ENCODE measurements around the gene GPS2. TPM values are rescaled to one million over a fixed set of nuclear protein-coding genes. Genes with fewer than 3 reads are reported as not detected.

The GPS2 gene
- total and polyA plus RNA-seq, 2 donors (not counting 1 experiment from before 2014, with no cell fraction given): 30.6 to 55.3 TPM

DNA sequence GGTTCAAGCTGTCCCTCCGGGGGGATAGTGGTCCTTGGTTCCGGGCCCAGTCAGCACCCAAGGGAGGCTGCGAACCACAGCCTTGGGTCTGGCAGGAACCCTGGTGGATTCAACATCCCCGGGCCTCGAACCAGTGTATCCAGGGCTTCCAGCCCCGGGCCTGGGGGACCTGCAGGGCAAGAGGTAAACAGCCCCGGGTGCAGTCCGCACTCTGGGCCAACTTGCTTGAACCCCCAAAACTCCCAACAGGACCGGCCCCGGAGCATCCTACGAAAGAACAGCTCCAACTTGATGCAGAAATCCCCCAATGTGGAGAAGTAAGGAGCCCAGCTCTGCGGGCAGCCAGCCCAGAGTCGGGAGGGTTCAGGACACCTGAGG lies 15.5 kb upstream of the GPS2 start:
- Histone ChIP-seq H3K4me2 (ENCODE audit: extremely low read depth, insufficient read depth, low read length) (peak overlapping the region; percentile 75), H3K4me1 (ENCODE audit: control insufficient read depth, extremely low read depth, insufficient read depth, low read length) (no peaks in the 10 kb centered on the region), H3K27ac (ENCODE audit: insufficient read depth, low read length) (no peak overlapping the region), H3K9ac (ENCODE audit: insufficient read depth, low read length) (peak overlapping the region; percentile 26), H3K79me2 (ENCODE audit: control insufficient read depth, insufficient read depth, low read length) (peaks cover 6% of the 10 kb centered on the region), H3K27me3 (ENCODE audit: control insufficient read depth, insufficient read depth, low read length) (peaks cover 7% of the 10 kb centered on the region), H4K20me1 (ENCODE audit: control insufficient read depth, extremely low read depth, insufficient read depth, low read length) (no peaks in the 10 kb centered on the region), H2AFZ (ENCODE audit: low read length) (peak overlapping the region; percentile 72), H3K36me3 (ENCODE audit: control insufficient read depth, insufficient read depth, low read length) (no peaks in the 10 kb centered on the region), H3K9me3 (ENCODE audit: control insufficient read depth, insufficient read depth, low read depth, low read length) (no peaks in the 10 kb centered on the region), H3K4me3 (replicated peaks in 1 of 4; ENCODE audit: control extremely low read depth in 1 of 4, insufficient read depth in 1 of 4, low read depth in 3 of 4, low read length in 4 of 4) (peak overlapping the region; percentile 47 to 88 (median 66))
- DNase-seq (ENCODE audit: low read depth in 2 of 2): no peak
- TF ChIP-seq EZH2 (IDR thresholded peaks at IDR 0.05; ENCODE audit: low read length, missing control alignments) (no peak), CTCF (conservative IDR thresholded peaks at IDR 0.05 in 1 of 2, IDR thresholded peaks at IDR 0.05 in 1 of 2; ENCODE audit: low read depth in 1 of 2, low read length in 2 of 2) (no peak)

- TF ChIP-seq CTCF (conservative IDR thresholded peaks at IDR 0.05 in 1 of 2, IDR thresholded peaks at IDR 0.05 in 1 of 2; ENCODE audit: low read depth in 1 of 2, low read length in 2 of 2): no peak
- TF ChIP-seq EZH2 (IDR thresholded peaks at IDR 0.05; ENCODE audit: low read length, missing control alignments): no peak
- H3K4me1 ChIP-seq (ENCODE audit: control insufficient read depth, extremely low read depth, insufficient read depth, low read length): no peaks in the 10 kb centered on the region
- peak overlapping the region; percentile 72 for H3K27ac ChIP-seq (ENCODE audit: insufficient read depth, low read length)
- H3K4me3 ChIP-seq (replicated peaks in 1 of 4; ENCODE audit: control extremely low read depth in 1 of 4, insufficient read depth in 1 of 4, low read depth in 3 of 4, low read length in 4 of 4): peak overlapping the region; percentile 54 to 93 (median 83)
- H3K9ac ChIP-seq (ENCODE audit: insufficient read depth, low read length): peak overlapping the region; percentile 70
- peaks cover 3% of the 10 kb centered on the region for H3K36me3 ChIP-seq (ENCODE audit: control insufficient read depth, insufficient read depth, low read length)
- peaks cover 6% of the 10 kb centered on the region for H3K79me2 ChIP-seq (ENCODE audit: control insufficient read depth, insufficient read depth, low read length)
- no peaks in the 10 kb centered on the region for H3K9me3 ChIP-seq (ENCODE audit: control insufficient read depth, insufficient read depth, low read depth, low read length)
- no peaks in the 10 kb centered on the region for H4K20me1 ChIP-seq (ENCODE audit: control insufficient read depth, extremely low read depth, insufficient read depth, low read length)
- H2AFZ ChIP-seq (ENCODE audit: low read length): peak overlapping the region; percentile 97
- H3K4me2 ChIP-seq (ENCODE audit: extremely low read depth, insufficient read depth, low read length): peak overlapping the region; percentile 80
- peak; percentile 72 to 77 for DNase-seq (ENCODE audit: low read depth in 2 of 2)
- H3K27me3 ChIP-seq (ENCODE audit: control insufficient read depth, insufficient read depth, low read length): peaks cover 7% of the 10 kb centered on the region
These were observed 15.0 kb upstream of the GPS2 start for GRCh38 chr17:7329997-7330637.

GRCh38 chr17:7329374-7329996 lies 14.3 kb upstream of the GPS2 start:
- TF ChIP-seq CTCF (conservative IDR thresholded peaks at IDR 0.05 in 1 of 2, IDR thresholded peaks at IDR 0.05 in 1 of 2; ENCODE audit: low read depth in 1 of 2, low read length in 2 of 2) (no peak), EZH2 (IDR thresholded peaks at IDR 0.05; ENCODE audit: low read length, missing control alignments) (no peak)
- Histone ChIP-seq H3K4me3 (replicated peaks in 1 of 4; ENCODE audit: control extremely low read depth in 1 of 4, insufficient read depth in 1 of 4, low read depth in 3 of 4, low read length in 4 of 4) (peak overlapping the region; percentile 54 to 93 (median 83)), H3K79me2 (ENCODE audit: control insufficient read depth, insufficient read depth, low read length) (peaks cover 6% of the 10 kb centered on the region), H3K36me3 (ENCODE audit: control insufficient read depth, insufficient read depth, low read length) (peaks cover 4% of the 10 kb centered on the region), H3K9me3 (ENCODE audit: control insufficient read depth, insufficient read depth, low read depth, low read length) (no peaks in the 10 kb centered on the region), H4K20me1 (ENCODE audit: control insufficient read depth, extremely low read depth, insufficient read depth, low read length) (no peaks in the 10 kb centered on the region), H2AFZ (ENCODE audit: low read length) (peak overlapping the region; percentile 97), H3K27me3 (ENCODE audit: control insufficient read depth, insufficient read depth, low read length) (peaks cover 7% of the 10 kb centered on the region), H3K4me1 (ENCODE audit: control insufficient read depth, extremely low read depth, insufficient read depth, low read length) (no peaks in the 10 kb centered on the region), H3K9ac (ENCODE audit: insufficient read depth, low read length) (peak overlapping the region; percentile 70), H3K4me2 (ENCODE audit: extremely low read depth, insufficient read depth, low read length) (peak overlapping the region; percentile 80), H3K27ac (ENCODE audit: insufficient read depth, low read length) (peak overlapping the region; percentile 72)
- peak; percentile 99 to 100 for DNase-seq (ENCODE audit: low read depth in 2 of 2)
